ENCODE measurements around the gene SULT4A1.

- TF ChIP-seq CTCF (IDR thresholded peaks at IDR 0.05): no peak
- TF ChIP-seq POLR2A (IDR thresholded peaks at IDR 0.05; ENCODE audit: low read depth): no peak
- no peak for TF ChIP-seq POLR2AphosphoS5 (IDR thresholded peaks at IDR 0.05)
- no peak for TF ChIP-seq EP300 (IDR thresholded peaks at IDR 0.05)
Measured at GRCh38 chr22:43802897-43803495, 59.3 kb downstream of the SULT4A1 start.
